Nephron progenitor cell (in vitro differentiated cells): ENCODE data around the gene TUBB2B.

Source experiments
- DNase-seq: peaks from one replicate; pipeline ENCODE4 v3.0.0; 2021
- H3K27ac Mint-ChIP-seq: 2 replicates; pipeline ENCODE4 v1.8.0; 2021; ENCODE audit warnings: mild to moderate bottlenecking, moderate library complexity, mixed read lengths
- H3K27me3 Mint-ChIP-seq: 2 replicates; pipeline ENCODE4 v1.8.0; 2021; ENCODE audit warnings: mild to moderate bottlenecking, low read depth, mixed read lengths; ENCODE audit not compliant: poor library complexity
- H3K36me3 Mint-ChIP-seq: 2 replicates; pipeline ENCODE4 v1.8.0; 2021; ENCODE audit warnings: low read depth, mixed read lengths
- H3K4me1 Mint-ChIP-seq: 2 replicates; pipeline ENCODE4 v1.8.0; 2021; ENCODE audit warnings: mixed read lengths
- H3K4me3 Mint-ChIP-seq: 2 replicates; pipeline ENCODE4 v1.8.0; 2021; ENCODE audit warnings: mild to moderate bottlenecking, moderate library complexity, mixed read lengths
- H3K9me3 Mint-ChIP-seq: 2 replicates; pipeline ENCODE4 v1.8.0; 2021; ENCODE audit warnings: mild to moderate bottlenecking, moderate library complexity, mixed read lengths
- TF ChIP-seq, protein P1 (sequence below): fragments of 200-600 bp; sonication (generic); IDR thresholded peaks from 2 replicates; pipeline ENCODE4 v1.5.0; 2021; ENCODE audit warnings: antibody characterized with exemption

Gene TUBB2B

DNA sequence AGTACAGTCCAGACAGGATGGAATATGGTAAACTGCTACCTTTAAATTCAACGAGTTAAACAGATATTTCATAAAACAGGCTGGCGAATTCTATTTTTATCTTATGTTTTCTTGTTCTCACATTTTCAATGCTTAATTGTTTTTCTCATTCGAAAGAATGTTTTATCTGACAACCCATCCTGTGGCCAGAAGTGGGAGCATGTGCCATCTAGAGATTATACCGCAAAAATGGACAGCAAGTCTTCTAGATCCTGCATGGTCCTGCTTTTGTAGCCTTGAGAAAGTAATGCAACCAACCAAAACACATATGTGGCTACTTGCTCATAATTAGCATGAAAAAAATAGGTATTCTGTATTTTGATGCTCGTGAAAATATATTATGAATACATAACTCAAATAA is 30.7 kb downstream of the TUBB2B start:
- Mint-ChIP-seq H3K4me3 (no peak overlapping the region), H3K4me1 (peaks cover 13% of the 10 kb centered on the region), H3K36me3 (no peaks in the 10 kb centered on the region), H3K27me3 (peaks cover 4% of the 10 kb centered on the region), H3K9me3 (peaks cover 21% of the 10 kb centered on the region), H3K27ac (no peak overlapping the region)
- TF ChIP-seq, protein P1, sequence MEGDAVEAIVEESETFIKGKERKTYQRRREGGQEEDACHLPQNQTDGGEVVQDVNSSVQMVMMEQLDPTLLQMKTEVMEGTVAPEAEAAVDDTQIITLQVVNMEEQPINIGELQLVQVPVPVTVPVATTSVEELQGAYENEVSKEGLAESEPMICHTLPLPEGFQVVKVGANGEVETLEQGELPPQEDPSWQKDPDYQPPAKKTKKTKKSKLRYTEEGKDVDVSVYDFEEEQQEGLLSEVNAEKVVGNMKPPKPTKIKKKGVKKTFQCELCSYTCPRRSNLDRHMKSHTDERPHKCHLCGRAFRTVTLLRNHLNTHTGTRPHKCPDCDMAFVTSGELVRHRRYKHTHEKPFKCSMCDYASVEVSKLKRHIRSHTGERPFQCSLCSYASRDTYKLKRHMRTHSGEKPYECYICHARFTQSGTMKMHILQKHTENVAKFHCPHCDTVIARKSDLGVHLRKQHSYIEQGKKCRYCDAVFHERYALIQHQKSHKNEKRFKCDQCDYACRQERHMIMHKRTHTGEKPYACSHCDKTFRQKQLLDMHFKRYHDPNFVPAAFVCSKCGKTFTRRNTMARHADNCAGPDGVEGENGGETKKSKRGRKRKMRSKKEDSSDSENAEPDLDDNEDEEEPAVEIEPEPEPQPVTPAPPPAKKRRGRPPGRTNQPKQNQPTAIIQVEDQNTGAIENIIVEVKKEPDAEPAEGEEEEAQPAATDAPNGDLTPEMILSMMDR, result no peak
- DNase-seq, result no peak

DNA sequence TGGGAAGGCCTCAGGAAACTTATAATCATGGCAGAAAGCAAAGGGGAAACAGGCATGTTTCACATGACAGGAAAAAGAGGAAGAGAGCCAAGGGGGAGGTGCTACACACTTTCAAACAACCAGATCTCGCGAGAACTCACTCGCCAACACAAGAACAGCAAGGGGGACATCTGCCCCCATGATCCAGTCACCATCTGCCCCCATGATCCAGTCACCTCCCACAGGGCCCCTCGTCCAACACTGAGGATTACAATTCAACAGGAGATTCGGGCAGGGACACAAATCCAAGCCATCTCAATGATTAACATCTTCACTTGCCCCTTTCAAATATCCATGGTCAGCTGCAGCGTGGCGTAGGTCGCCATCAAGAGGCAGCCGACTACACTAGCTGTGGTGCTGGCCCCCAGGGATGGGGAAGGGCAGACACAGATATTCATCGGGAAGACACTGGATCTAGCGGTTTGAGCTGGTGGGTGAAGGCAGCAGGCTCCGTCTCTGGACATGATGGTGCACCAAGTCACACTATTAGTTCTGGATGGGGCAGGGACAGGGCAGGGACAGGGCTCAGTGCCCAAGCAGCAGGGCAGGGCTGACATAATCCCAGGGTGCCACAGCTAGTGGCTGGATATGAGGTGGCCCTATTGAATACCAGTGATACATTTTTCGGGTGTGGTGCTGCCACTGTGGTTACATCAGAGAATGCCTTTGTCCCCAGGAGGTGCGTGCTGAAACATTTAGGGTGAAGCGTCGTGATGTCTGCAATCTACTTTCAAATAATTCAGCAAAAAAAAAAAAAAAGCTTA is 31.6 kb downstream of the TUBB2B start:
- DNase-seq, result no peak
- Mint-ChIP-seq H3K36me3 (no peaks in the 10 kb centered on the region), H3K4me1 (peaks cover 13% of the 10 kb centered on the region), H3K27ac (no peak overlapping the region), H3K4me3 (no peak overlapping the region), H3K27me3 (peaks cover 7% of the 10 kb centered on the region), H3K9me3 (peaks cover 21% of the 10 kb centered on the region)
- TF ChIP-seq, protein P1, result no peak

DNA sequence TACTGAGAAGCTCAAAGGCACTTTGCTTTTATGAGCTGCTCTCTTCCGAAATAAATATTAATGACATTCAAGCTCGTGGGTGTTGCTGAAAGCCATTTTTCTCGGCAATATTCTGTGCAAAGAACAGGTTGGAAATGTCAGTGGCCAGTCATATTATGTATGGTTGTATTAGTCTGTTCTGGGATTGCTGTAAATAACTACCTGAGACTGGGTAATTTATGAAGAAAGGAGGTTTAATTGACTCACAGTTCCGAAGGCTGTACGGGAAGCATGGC is 32.1 kb downstream of the TUBB2B start:
- no peak overlapping the region for H3K4me3 Mint-ChIP-seq
- no peaks in the 10 kb centered on the region for H3K36me3 Mint-ChIP-seq
- H3K9me3 Mint-ChIP-seq, result peaks cover 20% of the 10 kb centered on the region
- peaks cover 13% of the 10 kb centered on the region for H3K4me1 Mint-ChIP-seq
- TF ChIP-seq, protein P1, result no peak
- no peak for DNase-seq
- no peak overlapping the region for H3K27ac Mint-ChIP-seq
- H3K27me3 Mint-ChIP-seq, result peaks cover 7% of the 10 kb centered on the region

DNA sequence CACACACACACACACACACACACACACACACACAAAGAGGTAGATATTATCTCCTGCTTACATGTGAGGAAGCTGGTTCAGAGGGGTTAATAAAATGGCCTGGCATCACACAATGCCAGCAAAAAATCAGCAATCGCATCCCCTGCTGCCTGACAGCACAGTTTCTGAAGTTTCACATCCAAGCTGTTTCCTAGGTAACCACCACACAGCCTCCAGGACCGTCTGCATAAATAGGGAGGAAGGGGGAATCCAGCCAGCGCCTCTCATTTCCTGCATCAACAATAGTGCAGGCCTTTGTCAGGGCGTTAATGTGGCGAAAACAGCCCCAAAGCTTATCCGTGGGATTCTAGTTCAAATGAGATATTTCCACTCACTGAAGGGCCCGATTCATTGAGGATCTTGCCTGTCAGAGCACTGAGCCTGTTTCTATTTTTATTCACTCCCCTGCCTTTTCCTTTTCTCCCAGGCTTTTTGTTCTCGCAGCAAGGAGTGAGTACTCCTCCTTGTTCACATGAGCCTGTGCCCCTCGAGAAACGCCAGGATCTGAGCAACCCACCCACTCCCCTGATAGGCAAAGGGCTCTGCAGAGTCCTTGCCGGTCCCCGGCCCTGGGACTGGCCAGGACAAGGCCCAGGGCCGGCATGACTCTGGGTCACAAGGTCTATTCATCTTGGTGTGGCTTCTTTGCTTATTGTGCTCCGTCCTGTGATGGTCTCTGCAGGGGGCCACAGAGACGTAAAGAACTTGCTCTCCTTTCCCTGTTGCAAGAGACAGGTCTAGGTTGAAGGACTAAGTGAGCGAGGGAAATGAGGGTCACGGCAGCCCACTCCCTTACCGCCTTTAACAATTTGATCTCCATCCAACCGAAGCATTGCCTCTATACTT is 32.7 kb downstream of the TUBB2B start:
- Mint-ChIP-seq H3K4me3 (no peak overlapping the region), H3K36me3 (no peaks in the 10 kb centered on the region), H3K9me3 (peaks cover 15% of the 10 kb centered on the region), H3K4me1 (peaks cover 13% of the 10 kb centered on the region), H3K27ac (no peak overlapping the region), H3K27me3 (peaks cover 7% of the 10 kb centered on the region)
- TF ChIP-seq, protein P1, result no peak
- no peak for DNase-seq

DNA sequence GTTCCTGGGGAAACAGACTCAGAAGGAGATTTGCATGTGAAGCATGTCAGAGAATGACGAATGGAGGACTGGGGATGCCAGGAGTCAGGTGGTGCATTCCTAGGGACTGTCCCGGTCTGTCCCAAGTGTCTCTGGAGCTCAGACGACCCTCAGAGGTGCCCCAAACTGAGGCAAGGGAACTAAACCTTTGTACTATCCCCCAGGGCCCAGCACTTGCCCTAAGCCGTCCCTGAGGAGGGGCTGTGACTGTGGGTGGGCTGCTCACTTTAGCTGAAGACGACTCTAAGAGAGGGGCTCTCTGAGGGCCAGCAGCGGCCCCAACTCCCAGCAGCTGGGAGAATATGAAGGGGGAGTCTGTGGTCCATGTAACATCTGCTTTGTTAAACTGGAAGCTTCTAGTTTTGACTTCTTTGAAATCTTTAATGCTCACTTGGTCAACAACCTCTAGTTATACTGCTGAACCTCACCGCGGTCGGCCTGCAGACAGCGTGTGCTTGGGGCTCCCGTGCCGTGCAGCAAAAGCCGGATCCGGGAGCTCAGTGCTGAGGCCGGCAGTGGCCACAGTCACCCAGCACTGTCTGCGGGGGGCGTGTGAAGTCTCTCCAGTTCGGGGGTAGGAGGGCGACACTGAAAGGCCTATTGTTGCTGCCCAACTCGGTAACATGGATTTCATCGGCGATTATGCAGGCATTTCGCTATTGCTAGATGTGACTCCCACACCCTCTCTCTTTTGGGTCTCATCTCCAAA is 34.2 kb downstream of the TUBB2B start:
- Mint-ChIP-seq H3K4me1 (peaks cover 13% of the 10 kb centered on the region), H3K36me3 (no peaks in the 10 kb centered on the region), H3K27me3 (peaks cover 10% of the 10 kb centered on the region), H3K4me3 (no peak overlapping the region), H3K27ac (no peak overlapping the region), H3K9me3 (peaks cover 1% of the 10 kb centered on the region)
- TF ChIP-seq, protein P1, result no peak
- no peak for DNase-seq
